ENCODE results near the gene NHSL2.

Gene NHSL2

GRCh38 chrX:71992711-71993110 lies 82.1 kb downstream of the NHSL2 start:
- peak; percentile 73 for DNase-seq

- no peak for DNase-seq
These were observed 82.7 kb downstream of the NHSL2 start for GRCh38 chrX:71993371-71993770.

GRCh38 chrX:71994601-71995000 lies 84.0 kb downstream of the NHSL2 start:
- DNase-seq: peak; percentile 18

- DNase-seq: no peak
These were observed 84.5 kb downstream of the NHSL2 start for GRCh38 chrX:71995122-71995521.

- no peak for DNase-seq
These were observed 85.5 kb downstream of the NHSL2 start for GRCh38 chrX:71996136-71996535.

- no peak for DNase-seq
These were observed 86.2 kb downstream of the NHSL2 start for GRCh38 chrX:71996826-71997225.

GRCh38 chrX:71997320-71997719 lies 86.7 kb downstream of the NHSL2 start:
- DNase-seq: no peak

GRCh38 chrX:71998836-71999509 lies 88.3 kb downstream of the NHSL2 start:
- peak; percentile 61 for DNase-seq

GRCh38 chrX:71999535-71999934 lies 88.9 kb downstream of the NHSL2 start:
- no peak for DNase-seq

GRCh38 chrX:72001471-72001870 lies 90.8 kb downstream of the NHSL2 start:
- no peak for DNase-seq

GRCh38 chrX:72001906-72002305 lies 91.3 kb downstream of the NHSL2 start:
- DNase-seq: no peak

- no peak for DNase-seq
These were observed 92.2 kb downstream of the NHSL2 start for GRCh38 chrX:72002875-72003274.

- no peak for DNase-seq
These were observed 93.4 kb downstream of the NHSL2 start for GRCh38 chrX:72003811-72004750.

- DNase-seq: no peak
These were observed 94.4 kb downstream of the NHSL2 start for GRCh38 chrX:72005046-72005445.

- no peak for DNase-seq
These were observed 95.8 kb downstream of the NHSL2 start for GRCh38 chrX:72006461-72006860.

GRCh38 chrX:72009731-72010130 lies 99.1 kb downstream of the NHSL2 start:
- no peak for DNase-seq

- no peak for DNase-seq
These were observed 101.1 kb downstream of the NHSL2 start for GRCh38 chrX:72011734-72012133.

- no peak for DNase-seq
These were observed 104.7 kb downstream of the NHSL2 start for GRCh38 chrX:72015383-72015782.

GRCh38 chrX:72016881-72017783 lies 106.5 kb downstream of the NHSL2 start:
- DNase-seq: no peak

- peak; percentile 87 for DNase-seq
These were observed 107.8 kb downstream of the NHSL2 start for GRCh38 chrX:72018277-72019112.

- no peak for DNase-seq
These were observed 108.8 kb downstream of the NHSL2 start for GRCh38 chrX:72019487-72019886.

GRCh38 chrX:72020204-72020603 lies 109.6 kb downstream of the NHSL2 start:
- DNase-seq: no peak
